ENCODE measurements around the gene PTPA.
"Not testable (repeated sequence)": the region's sequence is repeated elsewhere in the genome, so short reads cannot be mapped to it uniquely, and the experiment has no call there.

Gene PTPA

GRCh38 chr9:129177443-129177790, 66.2 kb downstream of the PTPA start:
- DNase-seq (ENCODE audit: low spot score): no peak

- DNase-seq (ENCODE audit: low spot score): peak; percentile 100
These were observed 66.8 kb downstream of the PTPA start, which contains the start of gene IER5L for GRCh38 chr9:129177791-129178567. Gene IER5L (minus strand): TSS chr9:129178261. CDS start chr9:129178052, 209 bp downstream.

GRCh38 chr9:129178568-129179382, 67.6 kb downstream of the PTPA start:
- DNase-seq (ENCODE audit: low spot score): no peak

- DNase-seq (ENCODE audit: low spot score): no peak
These were observed 70.0 kb downstream of the PTPA start for GRCh38 chr9:129181246-129181645.

- no peak for DNase-seq (ENCODE audit: low spot score)
These were observed 70.9 kb downstream of the PTPA start for GRCh38 chr9:129182122-129182521.

DNA sequence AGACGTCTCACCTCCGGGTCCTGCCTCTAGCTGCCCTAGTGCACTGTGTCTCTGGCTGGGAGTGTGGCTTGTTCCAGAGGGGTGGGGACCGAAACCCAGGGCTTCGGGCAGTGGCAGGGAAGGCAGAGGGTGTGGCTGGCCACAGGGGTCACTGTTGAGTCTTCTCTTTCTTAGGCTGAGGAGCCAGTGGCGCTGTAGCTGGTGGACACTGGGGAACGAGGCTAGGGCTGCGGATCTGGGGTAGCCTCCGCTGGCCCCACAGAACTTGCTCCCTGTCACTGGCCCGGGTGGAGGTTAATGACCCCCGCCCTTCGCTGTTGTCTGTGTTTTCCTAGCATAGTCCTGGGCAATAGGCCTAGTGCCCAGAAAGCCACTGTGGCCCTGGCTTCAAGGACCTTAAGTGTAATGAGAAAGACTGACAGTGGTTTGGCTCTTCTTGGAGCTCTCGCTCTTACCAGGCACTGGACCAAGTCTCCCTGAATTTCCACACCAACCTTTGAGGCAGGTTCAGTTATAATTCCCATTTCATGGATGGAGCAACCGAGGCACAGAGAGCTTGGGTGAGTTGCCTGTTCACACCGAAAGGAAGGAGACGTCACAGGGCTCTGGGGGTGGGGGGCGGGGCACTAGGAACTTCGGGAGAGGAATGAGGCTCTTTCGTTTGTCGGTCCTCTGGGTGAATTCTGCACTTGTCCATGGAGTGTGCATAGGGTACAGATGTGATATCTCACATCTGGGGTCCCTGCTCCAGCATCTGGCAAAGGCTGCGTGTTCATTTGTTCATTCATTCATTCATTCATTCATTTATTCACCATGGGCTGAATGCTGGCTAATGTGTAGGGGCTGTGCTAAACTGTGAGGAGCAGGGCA, 71.6 kb downstream of the PTPA start:
- peak; percentile 31 for DNase-seq (ENCODE audit: low spot score)

GRCh38 chr9:129183495-129184218, 72.4 kb downstream of the PTPA start:
- DNase-seq (ENCODE audit: low spot score): no peak

- DNase-seq (ENCODE audit: low spot score): no peak
These were observed 73.0 kb downstream of the PTPA start for GRCh38 chr9:129184219-129184524.

DNA sequence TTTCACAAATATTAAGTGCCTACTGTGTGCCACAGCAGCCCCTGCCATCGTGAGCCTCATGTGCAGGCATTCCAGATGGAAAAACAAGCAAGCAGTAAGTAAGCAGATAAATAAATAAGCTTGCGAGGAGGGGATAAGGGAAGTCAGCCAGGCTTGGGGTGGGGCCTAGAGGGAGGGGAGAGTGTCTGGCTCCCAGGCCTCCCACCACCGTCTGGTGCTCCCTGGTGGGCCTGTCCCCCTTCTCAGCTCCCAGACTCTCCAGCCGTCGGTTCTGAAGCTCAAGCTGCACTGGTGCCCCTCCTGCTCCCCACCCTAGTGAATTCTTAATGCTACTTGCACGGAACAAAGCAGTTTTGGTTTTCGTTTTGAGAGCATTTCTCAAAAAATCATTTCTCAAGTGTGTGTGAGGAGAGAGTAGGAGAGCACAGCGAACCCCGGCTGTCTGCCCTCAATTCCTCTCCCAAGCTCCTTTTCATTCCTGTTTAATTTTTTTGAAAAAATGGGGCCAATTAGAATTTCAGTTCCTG, 73.4 kb downstream of the PTPA start:
- DNase-seq (ENCODE audit: low spot score): no peak

DNA sequence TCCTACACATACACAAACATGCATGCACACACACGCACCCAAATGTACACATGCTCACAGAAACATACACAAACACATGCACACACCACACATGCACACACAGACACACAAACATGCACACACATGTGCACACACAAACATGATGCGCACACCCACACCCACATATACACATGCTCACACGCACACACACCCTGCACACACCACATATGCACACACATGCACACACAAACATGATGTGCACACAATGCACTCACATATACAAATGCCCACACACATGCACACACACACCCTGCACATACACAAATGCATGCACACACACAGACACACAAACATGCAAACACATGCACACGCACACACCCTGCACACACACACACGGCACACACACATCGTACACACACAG, 74.2 kb downstream of the PTPA start:
- DNase-seq (ENCODE audit: low spot score): no peak

- DNase-seq (ENCODE audit: low spot score): no peak
These were observed 74.8 kb downstream of the PTPA start for GRCh38 chr9:129185991-129186390.

DNA sequence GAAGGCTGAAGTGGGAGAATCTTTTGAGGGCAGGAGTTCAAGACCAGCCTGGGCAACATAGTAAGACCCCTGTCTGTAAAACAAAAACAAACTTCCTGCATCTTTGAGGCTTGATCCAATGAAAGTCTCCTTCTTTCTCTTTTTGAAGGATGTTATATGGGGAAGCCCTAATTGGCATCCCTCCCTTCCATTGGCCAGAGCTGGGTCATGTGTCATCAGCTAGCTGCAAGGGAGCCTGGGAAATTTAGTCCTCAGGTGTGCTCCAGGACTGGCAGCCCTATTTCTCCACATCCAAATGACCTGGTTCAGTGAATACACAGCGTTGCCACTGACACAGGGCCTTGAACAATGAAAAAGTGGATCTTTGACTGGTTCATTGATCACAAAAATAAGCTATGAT, 75.8 kb downstream of the PTPA start:
- DNase-seq (ENCODE audit: low spot score): no peak

- not testable (repeated sequence) for DNase-seq (ENCODE audit: low spot score)
These were observed 78.8 kb downstream of the PTPA start for GRCh38 chr9:129189971-129190370.

GRCh38 chr9:129191234-129191633, 80.0 kb downstream of the PTPA start:
- no peak for DNase-seq (ENCODE audit: low spot score)

DNA sequence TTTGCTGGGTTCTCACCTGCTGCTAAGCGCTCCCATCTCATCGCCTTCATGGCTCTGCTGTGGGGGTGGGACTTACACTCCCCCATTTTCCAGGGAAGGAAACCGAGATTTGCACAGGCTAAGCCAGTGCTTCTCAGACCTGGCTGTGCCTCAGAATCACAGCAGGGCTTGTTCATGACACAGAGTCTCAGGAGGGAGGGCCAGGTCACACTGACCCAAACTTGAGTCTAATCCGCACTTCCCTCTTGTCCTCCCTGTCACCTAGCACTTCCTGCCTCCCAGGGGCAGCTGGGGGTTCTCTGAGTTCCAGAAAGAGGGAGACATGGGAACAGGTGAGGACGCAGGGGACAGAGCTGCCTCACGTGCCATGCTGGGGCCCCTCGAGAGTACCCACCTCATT, 82.4 kb downstream of the PTPA start:
- no peak for DNase-seq (ENCODE audit: low spot score)

DNA sequence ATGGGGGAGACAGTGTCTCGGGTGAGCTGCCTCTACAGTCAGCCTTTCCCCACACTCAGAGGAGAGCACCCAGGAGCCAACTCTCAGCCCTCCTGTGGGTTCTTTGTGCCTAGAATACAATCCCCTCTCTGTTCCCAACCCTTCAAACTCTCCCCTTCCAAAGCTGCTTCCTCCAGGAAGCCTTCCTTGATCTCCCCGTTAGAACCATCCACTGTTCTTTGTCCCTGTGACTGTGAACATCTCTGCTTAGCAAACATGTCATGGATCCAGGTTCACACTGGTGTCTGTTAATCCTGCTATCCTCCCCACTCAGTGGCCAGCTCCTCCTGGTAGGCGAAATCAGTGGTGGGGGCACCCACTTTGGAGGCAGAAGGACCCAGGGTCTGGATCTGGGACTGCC, 83.0 kb downstream of the PTPA start:
- DNase-seq (ENCODE audit: low spot score): no peak

- no peak for DNase-seq (ENCODE audit: low spot score)
These were observed 84.4 kb downstream of the PTPA start for GRCh38 chr9:129195606-129196005.

GRCh38 chr9:129197045-129197444, 85.8 kb downstream of the PTPA start:
- not testable (repeated sequence) for DNase-seq (ENCODE audit: low spot score)

DNA sequence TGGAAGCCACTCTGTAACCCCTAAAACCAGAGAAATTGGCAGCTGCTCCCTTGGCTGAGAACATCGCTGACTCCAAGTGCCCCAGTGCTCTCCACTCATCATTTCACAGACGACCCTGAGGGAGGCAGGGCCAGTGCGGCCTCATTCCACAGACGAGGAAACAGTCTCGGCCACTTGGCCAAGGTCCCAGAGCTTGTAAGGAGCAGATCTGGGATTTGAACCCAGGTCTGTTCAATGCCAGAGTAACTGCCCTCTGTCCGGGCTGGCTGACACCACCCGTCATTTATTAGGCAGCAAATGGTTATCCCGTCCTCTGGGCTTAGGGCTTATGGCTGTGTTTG, 86.7 kb downstream of the PTPA start:
- DNase-seq (ENCODE audit: low spot score): no peak
